HG02623 (cell line): ENCODE data around the gene E2F7.
A peak's percentile ranks its signal among the peaks of the same experiment; 100 is the strongest.
"Not testable (repeated sequence)": the region's sequence is repeated elsewhere in the genome, so short reads cannot be mapped to it uniquely, and the experiment has no call there.

ENCODE experiments used
- ATAC-seq: cut with Tn5 transposase; IDR thresholded peaks from one replicate; pipeline ENCODE4 v1.9.1; 2021; ENCODE audit warnings: moderate library complexity; ENCODE audit not compliant: unreplicated experiment

The E2F7 gene, protein sequence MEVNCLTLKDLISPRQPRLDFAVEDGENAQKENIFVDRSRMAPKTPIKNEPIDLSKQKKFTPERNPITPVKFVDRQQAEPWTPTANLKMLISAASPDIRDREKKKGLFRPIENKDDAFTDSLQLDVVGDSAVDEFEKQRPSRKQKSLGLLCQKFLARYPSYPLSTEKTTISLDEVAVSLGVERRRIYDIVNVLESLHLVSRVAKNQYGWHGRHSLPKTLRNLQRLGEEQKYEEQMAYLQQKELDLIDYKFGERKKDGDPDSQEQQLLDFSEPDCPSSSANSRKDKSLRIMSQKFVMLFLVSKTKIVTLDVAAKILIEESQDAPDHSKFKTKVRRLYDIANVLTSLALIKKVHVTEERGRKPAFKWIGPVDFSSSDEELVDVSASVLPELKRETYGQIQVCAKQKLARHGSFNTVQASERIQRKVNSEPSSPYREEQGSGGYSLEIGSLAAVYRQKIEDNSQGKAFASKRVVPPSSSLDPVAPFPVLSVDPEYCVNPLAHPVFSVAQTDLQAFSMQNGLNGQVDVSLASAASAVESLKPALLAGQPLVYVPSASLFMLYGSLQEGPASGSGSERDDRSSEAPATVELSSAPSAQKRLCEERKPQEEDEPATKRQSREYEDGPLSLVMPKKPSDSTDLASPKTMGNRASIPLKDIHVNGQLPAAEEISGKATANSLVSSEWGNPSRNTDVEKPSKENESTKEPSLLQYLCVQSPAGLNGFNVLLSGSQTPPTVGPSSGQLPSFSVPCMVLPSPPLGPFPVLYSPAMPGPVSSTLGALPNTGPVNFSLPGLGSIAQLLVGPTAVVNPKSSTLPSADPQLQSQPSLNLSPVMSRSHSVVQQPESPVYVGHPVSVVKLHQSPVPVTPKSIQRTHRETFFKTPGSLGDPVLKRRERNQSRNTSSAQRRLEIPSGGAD

DNA sequence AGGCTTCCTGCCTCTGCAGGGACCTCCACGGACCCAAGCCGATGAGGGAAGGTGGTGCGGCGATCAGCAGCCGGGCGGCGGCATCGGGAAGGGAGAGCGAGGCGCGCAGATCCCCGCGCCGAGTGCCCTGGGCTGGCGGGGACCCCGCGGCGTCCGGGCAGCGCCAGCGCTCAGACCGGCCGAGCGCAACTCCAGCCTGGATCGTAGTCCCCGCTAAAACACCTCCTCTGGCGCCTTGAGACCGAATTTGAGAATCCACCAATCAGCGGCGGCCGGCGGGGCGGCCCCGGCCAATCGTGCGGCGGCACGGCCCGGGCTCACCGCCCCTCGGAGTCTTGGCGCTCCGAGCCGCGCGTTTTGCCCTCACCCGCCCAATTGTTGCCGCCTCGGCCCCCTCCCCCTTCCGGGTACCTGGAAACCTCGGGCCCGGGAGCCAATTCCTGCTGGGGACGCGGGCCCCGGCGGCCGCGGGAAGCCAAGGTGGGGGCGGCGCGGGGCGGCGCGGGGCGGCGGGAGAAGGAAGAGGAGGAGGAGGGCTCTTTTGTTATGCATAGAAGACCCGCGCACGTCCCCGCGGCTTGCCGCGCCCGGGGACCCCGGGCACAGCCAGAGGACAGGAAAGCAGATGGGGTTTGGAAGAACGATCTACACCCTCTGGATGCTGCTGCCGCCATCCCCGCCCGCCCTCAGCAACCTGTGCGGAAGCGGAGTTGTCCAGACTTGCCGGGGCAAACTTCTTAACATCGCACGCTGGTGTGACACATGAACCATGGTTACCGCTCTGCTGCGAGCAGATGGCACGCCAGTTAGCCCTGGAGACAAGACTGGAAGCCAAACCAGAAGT lies at the start of gene E2F7:
Gene E2F7, minus strand, starts transcription at position 209 of the 844 bp plus-strand sequence. CDS start 934 bp downstream, outside the sequence.
- ATAC-seq = peak; percentile 65

DNA sequence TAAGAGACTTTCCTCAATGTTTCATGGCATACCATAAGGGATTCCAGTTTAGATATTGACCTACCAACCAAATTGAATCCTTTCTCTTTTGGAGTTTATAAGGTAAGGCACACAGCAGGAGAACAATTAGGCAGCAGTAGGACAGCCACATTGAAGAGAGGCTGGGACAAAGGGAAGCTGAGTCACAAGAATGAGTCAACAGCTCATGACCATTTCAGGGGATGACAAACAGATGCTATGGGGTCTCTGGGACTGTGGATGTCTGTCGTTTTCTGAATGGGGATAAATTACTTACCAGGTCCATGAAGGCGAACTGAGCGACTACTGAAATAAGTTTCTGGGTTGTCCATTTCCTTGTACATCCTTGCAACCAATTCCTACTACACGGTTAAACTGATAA lies 48.6 kb upstream of the E2F7 start:
- no peak for ATAC-seq

DNA sequence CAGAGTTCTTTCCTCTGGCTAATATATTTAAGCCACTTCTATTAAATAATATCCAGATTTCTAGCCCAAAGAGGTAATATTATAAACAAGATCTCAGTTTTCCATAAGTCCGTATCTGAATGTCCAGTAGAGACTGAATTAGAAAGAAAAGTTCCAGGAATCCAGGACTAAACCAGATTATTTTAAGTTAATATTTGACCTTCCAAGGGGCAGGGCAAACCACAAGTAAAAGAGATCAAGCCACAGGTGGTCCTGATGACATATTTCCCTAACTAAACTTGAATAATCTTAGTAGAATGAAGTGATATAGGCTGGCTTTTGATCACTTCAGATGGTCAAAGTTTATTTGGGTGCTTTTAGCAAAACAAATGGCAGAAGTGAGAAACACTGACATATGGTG lies 43.3 kb upstream of the E2F7 start:
- no peak for ATAC-seq

DNA sequence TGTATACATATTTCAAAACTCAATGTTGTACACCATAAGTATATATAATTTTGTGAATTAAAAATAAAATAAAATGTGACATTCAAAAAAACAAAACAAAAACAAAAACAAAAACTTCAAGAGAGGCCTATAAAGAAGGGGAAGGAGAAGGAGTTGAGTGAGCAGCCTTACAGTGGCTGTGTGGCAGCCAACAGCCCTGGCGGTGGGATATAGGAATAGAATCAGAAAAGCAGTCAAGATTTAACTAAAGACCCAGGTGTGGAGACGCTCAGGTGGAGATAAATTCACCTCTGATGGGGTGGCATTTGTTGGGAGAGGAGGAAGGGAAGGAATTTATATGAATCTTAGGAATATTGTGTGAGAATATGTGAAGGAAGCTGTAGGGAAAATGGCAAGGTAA lies 41.8 kb upstream of the E2F7 start:
- no peak for ATAC-seq

DNA sequence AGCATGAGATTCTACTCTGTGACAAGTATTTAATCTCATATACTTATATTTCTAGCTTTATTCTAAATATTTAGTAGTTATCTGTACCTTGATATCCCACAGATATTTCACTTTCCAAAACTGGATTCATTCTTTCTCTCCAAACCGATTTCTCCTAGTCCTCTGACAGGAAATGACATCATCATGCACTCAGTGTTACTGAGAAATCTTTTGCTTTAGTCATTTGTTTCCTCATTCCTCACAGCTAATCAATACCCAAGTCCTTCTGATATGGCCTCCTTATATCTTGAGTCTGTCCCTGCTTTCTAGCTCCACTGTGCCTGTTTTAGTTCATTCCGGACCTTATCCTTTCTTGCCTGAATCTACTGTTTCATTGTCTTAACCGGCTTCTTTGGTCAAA lies 39.4 kb upstream of the E2F7 start:
- ATAC-seq = no peak

DNA sequence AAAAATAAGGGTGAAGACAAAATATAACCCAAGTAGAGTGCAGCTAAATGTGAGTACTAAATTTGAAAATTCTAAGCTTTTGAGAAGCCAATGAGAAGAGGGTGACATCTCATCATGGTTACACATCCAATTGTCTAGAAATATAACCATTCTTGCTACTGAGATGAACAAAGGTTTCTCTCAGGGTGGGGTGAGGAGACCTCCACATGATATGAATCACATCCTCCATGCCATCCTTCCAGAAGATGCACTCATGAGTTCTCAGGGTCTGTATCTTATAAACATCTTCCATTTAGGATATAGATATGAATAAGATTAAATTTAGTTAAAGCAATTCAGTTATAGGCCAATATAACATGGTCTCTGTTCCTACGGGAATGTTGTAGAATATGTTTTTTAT lies 38.9 kb upstream of the E2F7 start:
- no peak for ATAC-seq

DNA sequence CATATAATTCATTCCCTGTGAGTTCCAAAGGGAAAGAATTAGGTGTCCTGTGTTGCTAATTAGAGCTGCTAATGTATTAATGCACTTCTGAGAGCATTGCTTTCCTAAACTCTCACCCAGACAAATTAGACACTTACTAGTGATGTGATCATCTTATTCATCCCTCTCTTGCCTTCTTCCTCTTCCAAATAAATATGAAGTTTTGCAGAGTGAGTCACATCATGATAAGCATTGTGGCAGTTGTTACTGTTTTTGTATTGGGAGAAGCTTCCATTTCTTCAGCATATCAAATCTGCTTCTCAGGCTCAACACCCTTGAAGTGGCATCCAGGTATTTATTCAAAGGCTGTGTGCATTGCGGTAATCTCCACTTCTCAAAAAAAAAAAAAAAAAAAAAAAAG lies 37.3 kb upstream of the E2F7 start:
- no peak for ATAC-seq

DNA sequence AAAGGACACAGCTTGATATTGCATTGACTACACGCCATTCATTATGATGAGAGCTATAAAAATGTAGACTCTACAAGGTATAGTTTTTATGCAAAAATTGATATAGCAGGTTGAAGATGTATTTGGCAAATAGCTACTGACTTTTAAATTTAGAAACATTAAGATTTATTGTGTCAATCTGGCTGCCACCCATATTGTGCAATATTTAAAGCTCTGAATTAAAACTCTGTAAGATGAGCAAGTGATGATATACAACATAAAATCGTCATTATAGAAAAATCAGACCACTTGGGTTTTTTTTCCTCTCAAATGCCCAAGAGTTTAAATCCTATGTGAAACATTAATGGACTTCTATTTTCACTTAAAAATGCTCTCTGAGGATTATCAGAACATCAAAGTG lies 36.8 kb upstream of the E2F7 start:
- ATAC-seq = no peak

DNA sequence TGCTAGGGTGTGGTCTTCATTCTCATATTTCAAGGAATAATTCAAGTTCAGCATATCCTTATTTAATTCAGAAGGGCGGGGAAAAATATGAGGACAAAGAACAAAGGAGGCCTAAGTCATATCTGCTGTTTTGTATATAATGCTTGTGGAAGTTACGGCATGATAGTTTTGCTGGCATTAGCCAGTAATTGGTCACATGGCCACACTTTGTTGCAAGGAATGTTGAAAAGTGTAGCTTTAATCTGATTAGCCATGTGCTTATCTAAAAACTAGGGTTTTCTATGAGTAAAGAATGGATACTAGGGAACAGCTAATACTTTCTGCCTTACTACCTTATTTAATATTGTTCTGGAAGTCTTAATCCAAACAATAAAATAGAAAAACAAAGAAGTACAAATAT lies 34.4 kb upstream of the E2F7 start:
- ATAC-seq = no peak

DNA sequence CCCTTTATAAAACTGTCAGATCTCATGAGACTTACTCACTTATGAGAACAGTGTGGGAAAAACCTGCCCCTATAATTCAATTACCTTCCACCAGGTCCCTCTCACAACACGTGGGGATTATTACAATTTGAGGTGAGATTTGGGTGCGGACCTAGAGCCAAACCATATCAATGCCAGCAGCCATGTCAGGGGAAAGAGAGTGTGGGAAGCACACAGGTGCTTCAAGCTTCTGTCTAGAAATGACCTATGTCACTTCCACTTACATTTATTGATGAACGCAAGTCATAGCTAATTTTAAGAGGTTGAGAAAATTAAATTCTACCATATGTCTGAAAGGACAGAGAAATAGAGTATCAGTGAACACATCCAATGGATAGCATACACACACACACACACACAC lies 32.5 kb upstream of the E2F7 start:
- ATAC-seq = no peak

DNA sequence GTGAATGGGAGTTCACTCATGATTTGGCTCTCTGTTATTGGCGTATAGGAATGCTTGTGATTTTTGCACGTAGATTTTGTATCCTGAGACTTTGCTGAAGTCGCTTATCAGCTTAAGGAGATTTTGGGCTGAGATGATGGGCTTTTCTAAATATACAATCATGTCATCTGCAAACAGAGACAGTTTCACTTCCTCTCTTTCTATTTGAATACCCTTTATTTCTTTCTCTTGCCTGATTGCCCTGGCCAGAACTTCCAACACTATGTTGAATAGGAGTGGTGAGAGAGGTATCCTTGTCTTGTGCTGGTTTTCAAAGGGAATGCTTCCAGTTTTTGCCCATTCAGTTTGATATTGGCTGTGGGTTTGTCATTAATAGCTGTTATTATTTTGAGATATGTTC lies 26.9 kb upstream of the E2F7 start:
- ATAC-seq = not testable (repeated sequence)

DNA sequence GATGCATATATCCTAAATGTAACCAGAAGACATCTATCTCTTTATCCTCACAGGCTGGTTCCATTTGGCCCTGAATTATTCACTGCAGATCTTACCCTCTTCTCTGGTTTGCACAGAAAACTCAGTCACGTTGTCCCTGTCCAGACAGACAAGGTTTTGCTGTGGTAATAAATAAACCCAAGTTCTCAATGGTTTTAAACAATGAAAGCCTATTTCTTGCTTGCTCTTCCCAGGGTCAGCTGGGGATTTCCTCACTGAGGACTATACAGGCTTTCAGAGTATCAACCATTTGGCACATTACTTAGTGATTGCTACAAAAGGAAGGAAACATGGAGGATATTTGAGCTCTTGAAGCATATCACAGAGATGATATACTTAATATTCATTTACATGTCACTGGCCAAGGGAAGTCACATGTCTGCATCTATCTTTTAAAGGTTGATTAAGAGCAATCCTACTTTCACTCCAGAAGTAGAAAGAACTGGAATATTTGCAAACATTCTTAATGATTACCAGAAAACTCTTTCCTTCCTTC lies 24.4 kb upstream of the E2F7 start:
- ATAC-seq = no peak

DNA sequence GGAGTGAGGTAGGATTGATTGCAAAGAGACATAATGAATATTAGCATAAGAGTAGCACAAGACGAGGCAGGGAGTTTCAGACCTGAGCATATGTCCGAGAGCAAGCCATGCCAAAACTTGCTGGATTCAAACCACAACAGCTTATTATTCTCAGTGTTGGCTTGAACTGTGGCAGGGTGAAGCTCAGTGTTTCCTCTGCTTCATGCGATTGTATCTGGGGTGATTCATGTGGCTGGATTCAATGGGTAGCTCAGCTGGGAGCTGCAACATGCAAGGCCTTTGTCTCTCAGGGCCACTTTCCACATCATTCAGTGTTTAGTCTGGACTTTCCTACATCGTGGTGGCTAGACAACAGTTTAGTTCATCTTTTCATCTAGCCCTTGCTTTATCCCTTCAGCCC lies 22.1 kb upstream of the E2F7 start:
- ATAC-seq = no peak

DNA sequence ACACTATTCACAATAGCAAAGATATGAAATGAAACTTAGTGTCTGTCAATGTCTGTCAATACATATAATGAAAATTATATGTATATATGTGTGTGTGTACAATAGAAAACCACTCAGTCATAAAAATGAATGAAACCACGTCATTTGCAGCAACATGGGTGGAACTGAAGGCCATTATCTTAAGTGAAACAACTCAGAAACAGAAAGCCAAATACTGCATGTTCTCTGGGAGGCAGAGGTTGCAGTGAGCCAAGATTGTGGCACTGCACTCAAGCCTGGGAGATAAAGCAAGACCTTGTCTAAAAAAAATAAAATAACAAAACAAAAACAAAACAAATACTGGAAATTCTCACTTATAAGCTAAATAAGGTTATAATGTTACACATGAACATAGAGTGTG lies 16.7 kb upstream of the E2F7 start:
- ATAC-seq = no peak

DNA sequence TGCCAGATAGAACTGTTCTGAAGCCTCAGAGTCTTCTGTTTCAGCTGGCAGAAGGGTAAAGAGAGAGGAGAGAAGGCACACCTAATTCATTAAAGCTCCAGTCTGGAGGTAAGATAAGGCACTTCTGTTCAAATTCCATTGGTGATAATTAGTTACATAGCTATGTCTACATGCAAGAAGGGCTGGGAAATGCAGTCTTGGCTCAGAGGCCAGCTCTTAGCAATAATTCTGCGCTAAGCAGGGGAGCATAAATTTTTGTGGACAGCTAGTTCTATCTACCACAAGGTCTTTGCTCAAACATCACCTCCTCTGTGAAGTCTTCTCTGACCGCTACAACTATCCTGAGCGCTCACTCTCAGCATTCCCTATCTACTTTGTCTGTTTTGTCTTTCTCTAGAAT lies 14.3 kb upstream of the E2F7 start:
- no peak for ATAC-seq

DNA sequence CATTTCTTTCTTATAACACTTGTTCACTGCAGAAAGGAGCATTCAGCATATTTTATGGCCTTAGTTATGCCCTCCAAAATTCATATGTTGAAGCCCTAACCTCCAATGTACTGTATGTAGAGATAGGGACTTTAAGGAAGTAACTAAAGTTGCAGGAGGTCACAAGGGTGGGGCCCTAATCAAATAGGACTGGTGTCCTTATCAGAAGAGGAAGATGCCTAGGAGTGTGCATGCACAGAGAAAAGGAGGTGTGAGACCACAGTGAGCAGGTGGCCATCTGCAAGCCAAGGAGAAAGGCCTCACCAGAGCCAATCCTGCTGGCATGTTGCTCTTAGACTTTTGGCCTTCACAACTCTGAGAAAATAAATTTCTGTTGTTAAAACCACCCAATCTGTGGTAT lies 12.9 kb upstream of the E2F7 start:
- no peak for ATAC-seq

DNA sequence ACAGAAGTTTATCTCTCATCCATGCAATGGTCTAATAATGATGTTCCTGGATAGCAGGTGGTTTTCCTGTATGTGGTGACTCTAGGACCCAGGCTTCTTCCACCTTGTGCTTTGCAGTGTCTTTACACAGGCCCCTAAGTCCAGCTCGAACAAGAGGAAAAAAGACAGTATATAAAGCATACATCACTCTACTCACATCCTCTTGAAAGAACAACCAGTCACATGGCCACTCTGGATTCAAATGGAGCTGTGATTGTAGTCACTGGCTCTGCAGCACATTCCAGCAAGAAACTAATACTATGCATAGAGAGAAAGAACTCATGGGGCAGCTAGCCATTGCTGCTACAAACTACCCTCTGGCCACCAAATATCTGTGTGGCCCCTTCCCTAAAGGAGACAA lies 11.5 kb upstream of the E2F7 start:
- no peak for ATAC-seq

DNA sequence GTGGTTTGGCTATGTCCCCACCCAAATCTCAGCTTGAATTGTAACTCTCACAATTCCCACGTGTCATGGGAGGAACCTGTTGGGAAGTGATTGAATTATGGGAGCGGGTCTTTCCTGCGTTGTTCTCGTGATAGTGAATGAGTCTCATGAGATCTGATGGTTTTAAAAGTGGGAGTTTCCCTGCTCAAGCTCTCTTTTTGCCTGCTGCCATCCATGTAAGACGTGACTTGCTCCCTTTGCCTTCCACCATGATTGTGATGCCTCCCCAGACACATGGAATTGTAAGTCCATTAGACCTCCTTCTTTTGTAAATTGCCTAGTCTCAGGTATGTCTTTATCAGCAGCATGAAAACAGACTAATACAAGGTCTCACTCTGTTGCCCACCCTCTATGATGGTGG lies 8.5 kb upstream of the E2F7 start:
- not testable (repeated sequence) for ATAC-seq

DNA sequence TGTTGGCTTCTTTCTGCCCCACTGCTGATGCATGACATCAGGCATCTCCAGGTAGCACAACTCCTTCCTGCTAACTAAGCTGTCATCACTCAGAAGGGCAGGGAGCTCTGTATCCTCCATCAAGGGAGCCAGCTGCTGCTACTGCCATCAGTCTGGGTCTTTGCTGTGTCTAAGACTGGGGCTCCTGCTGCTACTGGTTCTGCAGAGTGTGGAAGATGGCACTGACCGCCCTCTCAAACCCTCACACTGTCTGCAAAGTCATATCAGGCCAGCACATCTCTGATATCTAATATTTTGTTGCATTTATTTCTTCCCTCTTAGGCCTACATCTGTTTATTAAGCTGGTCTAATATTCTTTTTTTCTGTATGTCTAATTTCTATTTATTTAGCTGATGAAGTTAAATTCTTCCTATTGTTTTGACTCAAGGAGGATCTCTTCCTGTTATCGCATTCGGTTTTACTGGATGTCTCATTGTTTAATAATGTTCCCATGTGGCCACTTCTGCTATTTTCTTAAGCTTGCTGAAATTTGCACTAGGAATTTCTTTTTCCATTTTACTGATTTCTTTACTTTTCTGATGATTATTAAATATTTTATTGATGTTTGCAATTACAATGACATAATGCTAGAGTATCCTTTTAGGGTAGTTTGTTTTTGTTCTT lies 7.6 kb upstream of the E2F7 start:
- no peak for ATAC-seq

DNA sequence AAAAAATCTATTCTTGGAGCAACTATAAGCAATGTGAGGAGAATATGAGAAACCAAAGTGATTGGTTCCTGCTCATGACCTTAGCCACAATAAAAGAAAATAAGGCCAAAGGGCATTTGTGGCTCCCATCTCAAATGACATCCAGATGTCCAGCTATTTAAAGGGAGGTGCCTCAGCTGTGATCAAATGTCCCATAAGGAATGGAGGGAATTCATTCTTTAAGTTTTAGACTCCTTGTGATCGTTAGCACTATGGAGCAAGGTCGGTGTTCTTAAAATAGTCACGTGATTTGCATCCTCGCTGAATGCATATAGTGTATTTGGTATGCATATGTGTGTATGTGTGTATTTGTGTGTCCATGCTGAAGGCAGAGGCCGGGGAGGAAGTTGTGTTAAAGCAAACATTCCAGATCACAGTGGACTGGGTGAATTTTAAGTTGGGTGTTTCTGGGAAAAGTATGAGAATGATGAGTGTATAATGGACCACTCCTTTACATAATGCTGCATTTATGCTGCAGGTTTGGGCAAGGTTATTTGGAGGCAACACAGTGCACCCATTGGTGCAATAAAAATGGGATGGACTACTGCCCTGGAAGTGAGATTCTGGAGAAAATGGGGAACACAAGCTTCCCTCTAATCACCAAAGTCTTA lies 5.6 kb upstream of the E2F7 start:
- no peak for ATAC-seq
